Neural progenitor cell (in vitro differentiated cells): ENCODE data around the gene FOXRED1. TPM values are rescaled to one million over a fixed set of nuclear protein-coding genes. Genes with fewer than 3 reads are reported as not detected.

Source experiments
- DNase-seq: peaks from one replicate; pipeline ENCODE4 v3.0.0-alpha.2; 2016; ENCODE audit warnings: low spot score
- H2AFZ ChIP-seq: fragments of 200-600 bp; sonication (generic); replicated peaks from 2 replicates; pipeline ENCODE4 v1.6.1; 2016; ENCODE audit warnings: antibody characterized with exemption
- H3F3A ChIP-seq: fragments of 200-600 bp; sonication (generic); 2 replicates; pipeline ENCODE4 v1.6.1; 2016; ENCODE audit warnings: antibody characterized with exemption, low read depth
- H3K27ac ChIP-seq: fragments of 200-600 bp; sonication (generic); 2 replicates; pipeline ENCODE4 v1.5.1; 2016; ENCODE audit warnings: mild to moderate bottlenecking
- H3K27me3 ChIP-seq: fragments of 200-600 bp; sonication (generic); 2 replicates; pipeline ENCODE4 v1.6.1; 2016; ENCODE audit warnings: mild to moderate bottlenecking, moderate library complexity
- H3K36me3 ChIP-seq: fragments of 200-600 bp; sonication (generic); 2 replicates; pipeline ENCODE4 v1.5.1; 2016
- H3K4me1 ChIP-seq: fragments of 200-600 bp; sonication (generic); 2 replicates; pipeline ENCODE4 v1.6.1; 2016; ENCODE audit warnings: mixed run types
- H3K4me2 ChIP-seq: fragments of 200-600 bp; sonication (generic); 2 replicates; pipeline ENCODE4 v1.6.1; 2016
- H3K4me3 ChIP-seq: fragments of 200-600 bp; sonication (generic); 2 replicates; pipeline ENCODE4 v1.5.1; 2016
- H3K79me2 ChIP-seq: fragments of 200-600 bp; sonication (generic); 2 replicates; pipeline ENCODE4 v1.6.1; 2016; ENCODE audit warnings: low read depth
- H3K9ac ChIP-seq: fragments of 200-600 bp; sonication (generic); 2 replicates; pipeline ENCODE4 v1.6.1; 2016
- H3K9me3 ChIP-seq: fragments of 200-600 bp; sonication (generic); 2 replicates; pipeline ENCODE4 v1.5.1; 2016; ENCODE audit warnings: low read depth
- H4K20me1 ChIP-seq: fragments of 200-600 bp; sonication (generic); 2 replicates; pipeline ENCODE4 v1.6.1; 2016; ENCODE audit warnings: low read depth
- H3K27ac Mint-ChIP-seq: 3 replicates; pipeline ENCODE4 v1.8.0; 2021; ENCODE audit warnings: mixed read lengths
- H3K27me3 Mint-ChIP-seq: 2 replicates; pipeline ENCODE4 v1.8.0; 2022; ENCODE audit warnings: low read depth, mild to moderate bottlenecking, inconsistent platforms, moderate library complexity, mixed read lengths; ENCODE audit not compliant: insufficient read depth
- H3K36me3 Mint-ChIP-seq: 3 replicates; pipeline ENCODE4 v1.8.0; 2021; ENCODE audit warnings: mixed read lengths
- H3K4me1 Mint-ChIP-seq: 3 replicates; pipeline ENCODE4 v1.8.0; 2021; ENCODE audit warnings: mixed read lengths
- H3K4me3 Mint-ChIP-seq: 3 replicates; pipeline ENCODE4 v1.8.0; 2021; ENCODE audit warnings: mild to moderate bottlenecking, moderate library complexity, mixed read lengths
- H3K9me3 Mint-ChIP-seq: 3 replicates; pipeline ENCODE4 v1.8.0; 2020; ENCODE audit warnings: mixed read lengths
- CTCF ChIP-seq: fragments of 200-600 bp; sonication (generic); IDR thresholded peaks from 2 replicates; pipeline ENCODE4 v1.5.1; 2017; ENCODE audit warnings: antibody characterized with exemption, mild to moderate bottlenecking
- EZH2 ChIP-seq: fragments of 200-600 bp; sonication (generic); IDR thresholded peaks from 2 replicates; pipeline ENCODE4 v1.6.1; 2017; ENCODE audit warnings: antibody characterized with exemption, mild to moderate bottlenecking, moderate library complexity
- EZH2phosphoT487 ChIP-seq: fragments of 200-600 bp; sonication (generic); IDR thresholded peaks from 2 replicates; pipeline ENCODE4 v1.6.1; 2017; ENCODE audit warnings: antibody characterized with exemption
- total RNA-seq: library from RNA; depleted of rRNA; stranded (reverse); fragments of >200 nt; gene quantifications from 2 replicates; pipeline ENCODE4 v1.2.3, GENCODE V29; 2015; ENCODE audit warnings: low replicate concordance

Gene FOXRED1
- total RNA-seq, 1 donor from 2014 or later, result 25.8 TPM

DNA sequence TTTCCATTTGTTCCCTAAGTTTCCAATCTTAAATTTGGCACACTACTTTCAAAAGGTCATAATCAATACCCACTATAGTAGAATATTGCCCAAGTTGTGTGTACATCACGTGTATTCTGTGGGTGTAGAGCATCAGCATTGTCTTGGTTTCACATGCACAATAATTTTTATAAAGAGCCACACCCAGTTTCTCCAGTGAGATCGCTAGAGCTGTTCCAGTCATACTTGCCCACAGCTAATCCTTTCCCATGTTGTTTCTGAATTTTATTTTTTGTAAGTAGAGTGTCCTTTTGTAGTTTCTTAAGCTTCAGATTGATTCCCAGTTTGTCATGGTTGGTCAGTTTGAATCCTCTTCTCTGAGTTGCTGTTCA, 43.7 kb upstream of the FOXRED1 start:
- H3K79me2 ChIP-seq, result peaks cover 81% of the 10 kb centered on the region
- Mint-ChIP-seq H3K27me3 (peaks cover 2% of the 10 kb centered on the region), H3K4me1 (no peaks in the 10 kb centered on the region), H3K27ac (no peak overlapping the region), H3K4me3 (no peak overlapping the region), H3K9me3 (peaks cover 16% of the 10 kb centered on the region), H3K36me3 (peaks cover 9% of the 10 kb centered on the region)
- H2AFZ ChIP-seq, result no peak overlapping the region
- H3K4me3 ChIP-seq, result no peak overlapping the region
- H3K9ac ChIP-seq, result no peak overlapping the region
- H3K4me1 ChIP-seq, result no peaks in the 10 kb centered on the region
- H3K27me3 ChIP-seq, result no peaks in the 10 kb centered on the region
- H3K9me3 ChIP-seq, result no peaks in the 10 kb centered on the region
- no peak overlapping the region for H3K4me2 ChIP-seq
- no peaks in the 10 kb centered on the region for H3K36me3 ChIP-seq
- H3F3A ChIP-seq, result no peaks in the 10 kb centered on the region
- no peak for TF ChIP-seq CTCF
- TF ChIP-seq EZH2phosphoT487, result no peak
- no peak for TF ChIP-seq EZH2
- H3K27ac ChIP-seq, result no peak overlapping the region
- H4K20me1 ChIP-seq, result no peaks in the 10 kb centered on the region
- no peak for DNase-seq

DNA sequence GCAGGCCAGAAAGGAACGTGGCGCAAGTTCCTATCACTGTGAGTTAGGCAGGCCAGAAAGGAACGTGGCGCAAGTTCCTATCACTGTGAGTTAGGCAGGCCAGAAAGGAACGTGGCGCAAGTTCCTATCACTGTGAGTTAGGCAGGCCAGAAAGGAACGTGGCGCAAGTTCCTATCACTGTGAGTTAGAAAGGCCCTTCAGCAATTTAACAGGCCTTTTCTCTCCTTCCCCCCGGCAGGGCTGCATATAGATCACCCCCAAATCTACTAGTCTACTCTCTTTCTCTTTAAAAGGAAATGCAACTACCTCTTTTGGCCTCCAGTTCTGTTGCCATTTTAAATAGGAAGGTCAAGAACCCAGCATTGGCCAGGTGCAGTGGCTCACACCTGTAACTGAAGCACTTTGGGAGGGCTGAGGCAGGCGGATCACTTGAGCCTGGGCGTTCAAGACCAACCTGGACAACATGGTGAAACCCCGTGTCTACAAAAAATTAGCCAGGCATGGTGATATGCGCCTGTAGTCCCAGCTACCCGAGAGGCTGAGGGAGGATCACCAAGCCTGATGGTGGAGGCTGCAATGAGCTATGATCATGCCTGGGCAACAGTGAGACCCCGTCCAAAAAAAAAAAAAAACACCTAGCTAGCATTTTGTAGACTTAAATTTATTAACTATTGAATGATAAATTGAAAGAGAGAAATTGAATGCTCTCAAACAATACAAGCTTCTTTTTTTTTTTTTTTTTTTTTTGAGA, 42.4 kb upstream of the FOXRED1 start:
- Histone ChIP-seq H3K9ac (no peak overlapping the region), H3K4me2 (no peak overlapping the region), H3K27ac (no peak overlapping the region), H3K4me3 (no peak overlapping the region), H3F3A (no peaks in the 10 kb centered on the region), H3K4me1 (no peaks in the 10 kb centered on the region), H3K79me2 (peaks cover 79% of the 10 kb centered on the region), H3K36me3 (no peaks in the 10 kb centered on the region), H2AFZ (no peak overlapping the region), H3K9me3 (no peaks in the 10 kb centered on the region), H3K27me3 (no peaks in the 10 kb centered on the region), H4K20me1 (peaks cover under 1% of the 10 kb centered on the region)
- Mint-ChIP-seq H3K4me3 (no peak overlapping the region), H3K27me3 (peaks cover 2% of the 10 kb centered on the region), H3K9me3 (peaks cover 16% of the 10 kb centered on the region), H3K36me3 (peaks cover 9% of the 10 kb centered on the region), H3K4me1 (no peaks in the 10 kb centered on the region), H3K27ac (no peak overlapping the region)
- no peak for DNase-seq
- TF ChIP-seq EZH2 (no peak), CTCF (no peak), EZH2phosphoT487 (no peak)

GRCh38 chr11:126229858-126230540, 39.0 kb upstream of the FOXRED1 start:
- peaks cover 56% of the 10 kb centered on the region for H3K79me2 ChIP-seq
- no peak overlapping the region for H3K4me3 ChIP-seq
- peaks cover 7% of the 10 kb centered on the region for H4K20me1 ChIP-seq
- H3K36me3 Mint-ChIP-seq, result peaks cover 9% of the 10 kb centered on the region
- H3F3A ChIP-seq, result no peaks in the 10 kb centered on the region
- no peak overlapping the region for H3K27ac ChIP-seq
- H3K4me2 ChIP-seq, result no peak overlapping the region
- no peak overlapping the region for H3K9ac ChIP-seq
- H3K36me3 ChIP-seq, result no peaks in the 10 kb centered on the region
- peaks cover 9% of the 10 kb centered on the region for H3K9me3 Mint-ChIP-seq
- no peak overlapping the region for H3K27ac Mint-ChIP-seq
- H3K4me1 ChIP-seq, result no peaks in the 10 kb centered on the region
- H3K9me3 ChIP-seq, result no peaks in the 10 kb centered on the region
- no peak for TF ChIP-seq EZH2
- TF ChIP-seq EZH2phosphoT487, result no peak
- TF ChIP-seq CTCF, result no peak
- no peaks in the 10 kb centered on the region for H3K27me3 ChIP-seq
- DNase-seq, result no peak
- peaks cover 2% of the 10 kb centered on the region for H3K27me3 Mint-ChIP-seq
- H3K4me3 Mint-ChIP-seq, result no peak overlapping the region
- no peaks in the 10 kb centered on the region for H3K4me1 Mint-ChIP-seq
- H2AFZ ChIP-seq, result no peak overlapping the region
